LNCAP (cell line): ENCODE results near the gene ZBTB6.

Experiments
- CTCF ChIP-seq: fragments of 450-650 bp; IDR thresholded peaks from 2 replicates; pipeline ENCODE4 v1.5.1; 2017; ENCODE audit warnings: mild to moderate bottlenecking

Gene ZBTB6

GRCh38 chr9:122948313-122948712 is 35.2 kb upstream of the ZBTB6 start:
- TF ChIP-seq CTCF: no peak

- TF ChIP-seq CTCF: no peak
These were observed 33.4 kb upstream of the ZBTB6 start for GRCh38 chr9:122946461-122947005.

GRCh38 chr9:122944960-122945888 is 32.1 kb upstream of the ZBTB6 start:
- no peak for TF ChIP-seq CTCF

- no peak for TF ChIP-seq CTCF
These were observed 28.6 kb upstream of the ZBTB6 start for GRCh38 chr9:122941582-122942234.

- TF ChIP-seq CTCF: no peak
These were observed 27.8 kb upstream of the ZBTB6 start, which contains the start of gene RABGAP1 for GRCh38 chr9:122940749-122941581. Gene RABGAP1, plus strand, starts transcription at chr9:122941020. Its CDS starts 16,040 bp downstream, at chr9:122957060.

- no peak for TF ChIP-seq CTCF
These were observed 27.3 kb upstream of the ZBTB6 start for GRCh38 chr9:122940454-122940748.

- TF ChIP-seq CTCF: no peak
These were observed 26.5 kb upstream of the ZBTB6 start for GRCh38 chr9:122939601-122940000.
